ENCODE measurements around the gene USP6NL. TPM values are rescaled to one million over a fixed set of nuclear protein-coding genes. Genes with fewer than 3 reads are reported as not detected.

USP6NL gene
- total and polyA plus RNA-seq, 2 of the 13 experiments (the other 11 are each of a cell fraction or from before 2014, with no cell fraction given), result 10.5 to 22.9 TPM

DNA sequence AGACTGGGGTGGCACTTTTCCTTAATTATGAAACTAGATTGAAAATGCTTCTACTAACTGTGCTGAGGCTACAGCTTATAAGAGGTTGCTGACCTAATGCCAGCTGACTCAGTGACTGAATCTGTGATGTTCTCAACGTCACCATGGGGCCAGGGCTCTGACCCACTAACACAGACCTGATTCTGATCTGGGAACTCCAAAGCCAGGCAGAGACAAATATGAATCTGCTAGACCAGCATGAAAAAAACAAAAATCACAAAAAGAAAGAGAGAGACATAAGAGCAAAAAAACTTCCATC lies 16.1 kb downstream of the USP6NL start (continued):
- TF ChIP-seq, protein P1, sequence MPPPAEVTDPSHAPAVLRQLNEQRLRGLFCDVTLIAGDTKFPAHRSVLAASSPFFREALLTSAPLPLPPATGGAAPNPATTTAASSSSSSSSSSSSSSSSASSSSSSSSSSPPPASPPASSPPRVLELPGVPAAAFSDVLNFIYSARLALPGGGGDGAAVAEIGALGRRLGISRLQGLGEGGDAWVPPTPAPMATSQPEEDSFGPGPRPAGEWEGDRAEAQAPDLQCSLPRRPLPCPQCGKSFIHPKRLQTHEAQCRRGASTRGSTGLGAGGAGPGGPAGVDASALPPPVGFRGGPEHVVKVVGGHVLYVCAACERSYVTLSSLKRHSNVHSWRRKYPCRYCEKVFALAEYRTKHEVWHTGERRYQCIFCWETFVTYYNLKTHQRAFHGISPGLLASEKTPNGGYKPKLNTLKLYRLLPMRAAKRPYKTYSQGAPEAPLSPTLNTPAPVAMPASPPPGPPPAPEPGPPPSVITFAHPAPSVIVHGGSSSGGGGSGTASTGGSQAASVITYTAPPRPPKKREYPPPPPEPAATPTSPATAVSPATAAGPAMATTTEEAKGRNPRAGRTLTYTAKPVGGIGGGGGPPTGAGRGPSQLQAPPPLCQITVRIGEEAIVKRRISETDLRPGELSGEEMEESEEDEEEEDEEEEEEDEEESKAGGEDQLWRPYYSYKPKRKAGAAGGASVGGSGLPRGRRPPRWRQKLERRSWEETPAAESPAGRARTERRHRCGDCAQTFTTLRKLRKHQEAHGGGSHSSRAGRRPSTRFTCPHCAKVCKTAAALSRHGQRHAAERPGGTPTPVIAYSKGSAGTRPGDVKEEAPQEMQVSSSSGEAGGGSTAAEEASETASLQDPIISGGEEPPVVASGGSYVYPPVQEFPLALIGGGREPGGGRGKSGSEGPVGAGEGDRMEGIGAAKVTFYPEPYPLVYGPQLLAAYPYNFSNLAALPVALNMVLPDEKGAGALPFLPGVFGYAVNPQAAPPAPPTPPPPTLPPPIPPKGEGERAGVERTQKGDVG (CRISPR knock-in tag; IDR thresholded peaks at IDR 0.05; ENCODE audit: borderline replicate concordance), result no peak
- TF ChIP-seq FOXA1 (IDR thresholded peaks at IDR 0.05) (no peak), FOXA1 (CRISPR knock-in tag; IDR thresholded peaks at IDR 0.05) (no peak), IKZF5 (CRISPR knock-in tag; IDR thresholded peaks at IDR 0.05) (0 out of 2 replicates have a peak, but pooled peaks have one; percentile 6), ZC3H4 (CRISPR knock-in tag; IDR thresholded peaks at IDR 0.05; ENCODE audit: borderline replicate concordance) (no peak), STAT5B (CRISPR knock-in tag; IDR thresholded peaks at IDR 0.05) (no peak), ZNF747 (CRISPR knock-in tag; IDR thresholded peaks at IDR 0.05; ENCODE audit: borderline replicate concordance) (no peak), ZNF326 (CRISPR knock-in tag; IDR thresholded peaks at IDR 0.05; ENCODE audit: borderline replicate concordance) (no peak), ZNF20 (CRISPR knock-in tag; IDR thresholded peaks at IDR 0.05) (no peak), ZNF609 (CRISPR knock-in tag; IDR thresholded peaks at IDR 0.05; ENCODE audit: borderline replicate concordance) (0 out of 2 replicates have a peak, but pooled peaks have one; percentile 1), NFKBIZ (CRISPR knock-in tag; IDR thresholded peaks at IDR 0.05) (0 out of 2 replicates have a peak, but pooled peaks have one; percentile 9), ATF7-NPFF (CRISPR knock-in tag; IDR thresholded peaks at IDR 0.05; ENCODE audit: low read depth) (no peak), PLRG1 (conservative IDR thresholded peaks at IDR 0.05) (no peak), SMARCC2 (IDR thresholded peaks at IDR 0.05) (no peak)
- TF ChIP-seq, protein P2, sequence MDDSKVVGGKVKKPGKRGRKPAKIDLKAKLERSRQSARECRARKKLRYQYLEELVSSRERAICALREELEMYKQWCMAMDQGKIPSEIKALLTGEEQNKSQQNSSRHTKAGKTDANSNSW (CRISPR knock-in tag; IDR thresholded peaks at IDR 0.05; ENCODE audit: borderline replicate concordance), result no peak

All from HepG2 (cell line).